Measurements from ENCODE around the gene TLE4.

DNA sequence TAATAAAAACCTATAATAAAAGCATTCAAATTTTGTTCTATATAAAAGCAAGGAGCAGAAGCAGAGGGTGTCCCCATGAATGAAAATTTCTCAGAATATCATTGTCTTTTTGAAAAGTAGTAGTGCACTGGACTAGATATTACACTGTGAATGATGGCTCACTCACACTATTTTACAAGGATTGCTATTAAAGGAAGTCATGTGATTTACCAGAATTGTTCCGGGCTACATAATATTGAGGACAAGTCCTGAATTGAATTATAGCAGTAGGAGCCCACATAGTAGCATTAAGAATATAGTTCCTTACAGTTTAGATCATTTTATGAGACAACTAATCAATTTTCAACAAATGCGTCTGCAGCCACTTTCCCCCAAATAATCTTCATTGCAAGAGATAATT, 7.7 kb upstream of the TLE4 start:
- TF ChIP-seq EP300 (IDR thresholded peaks at IDR 0.05), result no peak
- TF ChIP-seq, protein P1, sequence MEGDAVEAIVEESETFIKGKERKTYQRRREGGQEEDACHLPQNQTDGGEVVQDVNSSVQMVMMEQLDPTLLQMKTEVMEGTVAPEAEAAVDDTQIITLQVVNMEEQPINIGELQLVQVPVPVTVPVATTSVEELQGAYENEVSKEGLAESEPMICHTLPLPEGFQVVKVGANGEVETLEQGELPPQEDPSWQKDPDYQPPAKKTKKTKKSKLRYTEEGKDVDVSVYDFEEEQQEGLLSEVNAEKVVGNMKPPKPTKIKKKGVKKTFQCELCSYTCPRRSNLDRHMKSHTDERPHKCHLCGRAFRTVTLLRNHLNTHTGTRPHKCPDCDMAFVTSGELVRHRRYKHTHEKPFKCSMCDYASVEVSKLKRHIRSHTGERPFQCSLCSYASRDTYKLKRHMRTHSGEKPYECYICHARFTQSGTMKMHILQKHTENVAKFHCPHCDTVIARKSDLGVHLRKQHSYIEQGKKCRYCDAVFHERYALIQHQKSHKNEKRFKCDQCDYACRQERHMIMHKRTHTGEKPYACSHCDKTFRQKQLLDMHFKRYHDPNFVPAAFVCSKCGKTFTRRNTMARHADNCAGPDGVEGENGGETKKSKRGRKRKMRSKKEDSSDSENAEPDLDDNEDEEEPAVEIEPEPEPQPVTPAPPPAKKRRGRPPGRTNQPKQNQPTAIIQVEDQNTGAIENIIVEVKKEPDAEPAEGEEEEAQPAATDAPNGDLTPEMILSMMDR (IDR thresholded peaks at IDR 0.05), result no peak
- no peak for TF ChIP-seq POLR2AphosphoS5 (IDR thresholded peaks at IDR 0.05)
- TF ChIP-seq POLR2A (IDR thresholded peaks at IDR 0.05), result no peak

Measured in stomach (tissue), 4 donors.